ENCODE measurements around the gene PTGER1. TPM values are rescaled to one million over a fixed set of nuclear protein-coding genes. Genes with fewer than 3 reads are reported as not detected.
A peak's percentile ranks its signal among the peaks of the same experiment; 100 is the strongest.

Gene PTGER1
- total and polyA plus RNA-seq, 2 of the 13 experiments (the other 11 are each of a cell fraction or from before 2014, with no cell fraction given) = 0.13 TPM; not detected in 1

GRCh38 chr19:14502334-14503092, 27.4 kb upstream of the PTGER1 start (continued):
- TF ChIP-seq ISX (CRISPR knock-in tag; conservative IDR thresholded peaks at IDR 0.05) (no peak), ZNF292 (CRISPR knock-in tag; IDR thresholded peaks at IDR 0.05; ENCODE audit: borderline replicate concordance, low read depth) (peak; percentile 66; the same call in 1 of the 2 replicates), FOXP4 (CRISPR knock-in tag; IDR thresholded peaks at IDR 0.05) (peak; percentile 84), MYNN (CRISPR knock-in tag; IDR thresholded peaks at IDR 0.05; ENCODE audit: low read depth) (no peak), EP300 (IDR thresholded peaks at IDR 0.05; ENCODE audit: low read depth in 2 of 2, low read length in 2 of 2) (peak in 1 of 2 experiments; percentile 38; a peak in 1 of 4 replicates), EP300 (CRISPR knock-in tag; IDR thresholded peaks at IDR 0.05; ENCODE audit: borderline replicate concordance) (no peak), ZMYM3 (CRISPR knock-in tag; IDR thresholded peaks at IDR 0.05) (peak; percentile 51; the same call in 1 of the 2 replicates), FOXC1 (CRISPR knock-in tag; IDR thresholded peaks at IDR 0.05; ENCODE audit: borderline replicate concordance) (peak; percentile 43; the same call in 1 of the 2 replicates), TOE1 (CRISPR knock-in tag; IDR thresholded peaks at IDR 0.05) (no peak), MED8 (CRISPR knock-in tag; IDR thresholded peaks at IDR 0.05; ENCODE audit: insufficient replicate concordance) (no peak), TEAD3 (CRISPR knock-in tag; optimal IDR thresholded peaks at IDR 0.05; ENCODE audit: borderline replicate concordance) (peak; percentile 98), EZH2 (conservative IDR thresholded peaks at IDR 0.05; ENCODE audit: low read depth, low read length) (no peak), AHDC1 (CRISPR knock-in tag; IDR thresholded peaks at IDR 0.05; ENCODE audit: borderline replicate concordance) (no peak), FOXA1 (IDR thresholded peaks at IDR 0.05) (no peak), FOXA1 (CRISPR knock-in tag; IDR thresholded peaks at IDR 0.05) (0 out of 2 replicates have a peak, but pooled peaks have one; percentile 34)
- TF ChIP-seq, protein P1, sequence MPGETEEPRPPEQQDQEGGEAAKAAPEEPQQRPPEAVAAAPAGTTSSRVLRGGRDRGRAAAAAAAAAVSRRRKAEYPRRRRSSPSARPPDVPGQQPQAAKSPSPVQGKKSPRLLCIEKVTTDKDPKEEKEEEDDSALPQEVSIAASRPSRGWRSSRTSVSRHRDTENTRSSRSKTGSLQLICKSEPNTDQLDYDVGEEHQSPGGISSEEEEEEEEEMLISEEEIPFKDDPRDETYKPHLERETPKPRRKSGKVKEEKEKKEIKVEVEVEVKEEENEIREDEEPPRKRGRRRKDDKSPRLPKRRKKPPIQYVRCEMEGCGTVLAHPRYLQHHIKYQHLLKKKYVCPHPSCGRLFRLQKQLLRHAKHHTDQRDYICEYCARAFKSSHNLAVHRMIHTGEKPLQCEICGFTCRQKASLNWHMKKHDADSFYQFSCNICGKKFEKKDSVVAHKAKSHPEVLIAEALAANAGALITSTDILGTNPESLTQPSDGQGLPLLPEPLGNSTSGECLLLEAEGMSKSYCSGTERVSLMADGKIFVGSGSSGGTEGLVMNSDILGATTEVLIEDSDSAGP (CRISPR knock-in tag; IDR thresholded peaks at IDR 0.05; ENCODE audit: borderline replicate concordance) = 0 out of 2 replicates have a peak, but pooled peaks have one; percentile 24
